K562 (cell line): ENCODE results near the gene PRSS8. TPM values are rescaled to one million over a fixed set of nuclear protein-coding genes. Genes with fewer than 3 reads are reported as not detected.

Source experiments
- ATAC-seq: fragments of 200-7000 bp; cut with Tn5 transposase; 3 replicates; pipeline ENCODE4 v1.9.1; 2020; ENCODE audit warnings: moderate library complexity
- BruUV-seq: library from RNA; stranded (reverse); fragments of 400-500 nt; replicated peaks from 2 replicates; lab custom pipeline; 2021; lab: Mats Ljungman, UMichigan
- CTCF ChIA-PET: fragments of 300-600 bp; formaldehyde crosslinking; extraction: SDS; loops from one replicate; lab custom pipeline; 2021; ENCODE audit warnings: low intra/inter-chr PET ratio; lab: Yijun Ruan, JAX
- POLR2A ChIA-PET: fragments of 300-600, 350-650 bp; sonication (Branson Sonifier 250); formaldehyde crosslinking; extraction: SDS; loops from one replicate; lab custom pipeline; 2021; ENCODE audit warnings: antibody characterized with exemption, inconsistent platforms; lab: Yijun Ruan, JAX
- DNase-seq, 4 experiments: peaks; one replicate each; pipeline versions ENCODE4 v3.0.0 to v3.0.0-alpha.2; 2011 to 2018; ENCODE audit warnings: low spot score in 3 of 4, mixed read lengths in 3 of 4; ENCODE audit errors: extremely low read depth in 1 of 4
- FAIRE-seq: peaks from 2 replicates; lab custom pipeline; 2011; peaks lifted over from hg19 to GRCh38; lab: Jason Lieb, UNC
- H2AFZ ChIP-seq: 2 replicates; pipeline ENCODE4 v1.6.0; 2011; ENCODE audit warnings: low read depth, low read length, control low read depth, inconsistent platforms
- H3K27ac ChIP-seq: fragments of 200-600 bp; 3 replicates; pipeline ENCODE4 v1.8.0; 2011; ENCODE audit warnings: low read depth, mild to moderate bottlenecking, control low read depth, inconsistent platforms, low read length, moderate library complexity, mixed read lengths; ENCODE audit errors: extremely low read depth
- H3K27me3 ChIP-seq, 2 experiments: fragments of 300-600 bp in 1 of 2; 2 replicates in 1 of 2; 3 replicates in 1 of 2; pipeline versions ENCODE4 v1.6.0 to v1.8.0; 2011; ENCODE audit warnings: inconsistent platforms in 2 of 2, low read length in 2 of 2, mild to moderate bottlenecking in 1 of 2, mixed read lengths in 1 of 2, moderate library complexity in 1 of 2; ENCODE audit not compliant: control insufficient read depth in 2 of 2, insufficient read depth in 2 of 2
- H3K36me3 ChIP-seq: fragments of 300-600 bp; 3 replicates; pipeline ENCODE4 v1.8.0; 2011; ENCODE audit warnings: mild to moderate bottlenecking, low read length, inconsistent platforms; ENCODE audit not compliant: control insufficient read depth, insufficient read depth
- H3K4me1 ChIP-seq, 2 experiments: fragments of 200-600 bp in 1 of 2; replicated peaks in 1 of 2; 2 replicates in 1 of 2; 3 replicates in 1 of 2; pipeline versions ENCODE4 v1.5.1 to v1.8.0; 2011; ENCODE audit warnings: inconsistent platforms in 2 of 2, low read length in 2 of 2, mild to moderate bottlenecking in 1 of 2, mixed read lengths in 1 of 2, moderate library complexity in 1 of 2; ENCODE audit not compliant: control insufficient read depth in 2 of 2, insufficient read depth in 2 of 2
- H3K4me2 ChIP-seq: 2 replicates; pipeline ENCODE4 v1.6.1; 2011; ENCODE audit warnings: low read length, control low read depth, inconsistent platforms, mixed read lengths; ENCODE audit not compliant: insufficient read depth
- H3K4me3 ChIP-seq: fragments of 200-600 bp; sonication (generic), shearing (Covaris generic); 2 replicates; pipeline ENCODE4 v1.5.1; 2016; ENCODE audit warnings: control low read depth, inconsistent platforms
- H3K79me2 ChIP-seq: fragments of 200-600 bp; 3 replicates; pipeline ENCODE4 v1.8.0; 2011; ENCODE audit warnings: low read length, inconsistent platforms; ENCODE audit not compliant: control insufficient read depth, insufficient read depth
- H3K9ac ChIP-seq, 2 experiments: 2 replicates each; pipeline versions ENCODE4 v1.6.0 to v1.6.1; 2011; ENCODE audit warnings: low read depth in 2 of 2, low read length in 2 of 2, control low read depth in 1 of 2, inconsistent platforms in 1 of 2, mild to moderate bottlenecking in 1 of 2, mixed read lengths in 1 of 2; ENCODE audit not compliant: insufficient read depth in 1 of 2
- H3K9me1 ChIP-seq: one replicate; pipeline ENCODE4 v1.6.0; 2011; ENCODE audit warnings: inconsistent platforms, mild to moderate bottlenecking, low read length, moderate library complexity; ENCODE audit not compliant: control insufficient read depth, insufficient read depth
- H3K9me3 ChIP-seq: replicated peaks from 2 replicates; pipeline ENCODE4 v1.5.1; 2011; ENCODE audit warnings: low read depth, low read length, inconsistent platforms; ENCODE audit not compliant: control insufficient read depth, insufficient read depth
- H4K20me1 ChIP-seq: replicated peaks from 2 replicates; pipeline ENCODE4 v1.6.1; 2011; ENCODE audit warnings: low read length, inconsistent platforms, mixed read lengths; ENCODE audit not compliant: control insufficient read depth, insufficient read depth
- BCOR ChIP-seq: fragments of 450-650 bp; IDR thresholded peaks from 2 replicates; pipeline ENCODE4 v1.6.1; 2016
- E2F3 ChIP-seq: fragments of 250-450 bp; sonication (Bioruptor Pico); IDR thresholded peaks from 2 replicates; pipeline ENCODE4 v1.4.0; 2020; ENCODE audit warnings: mild to moderate bottlenecking
- EP400 ChIP-seq: fragments of 450-650 bp; IDR thresholded peaks from 2 replicates; pipeline ENCODE4 v1.6.1; 2017; ENCODE audit warnings: antibody characterized with exemption, mild to moderate bottlenecking, moderate library complexity
- HNRNPUL1 ChIP-seq: fragments of 200-400 bp; formaldehyde crosslinking; IDR thresholded peaks from 2 replicates; pipeline ENCODE4 v1.6.1; 2017; ENCODE audit warnings: low read length
- KAT7 ChIP-seq: sonication (generic); formaldehyde crosslinking; IDR thresholded peaks from 2 replicates; pipeline ENCODE4 v1.8.0; 2022; ENCODE audit warnings: missing genetic modification reagents, mild to moderate bottlenecking, borderline replicate concordance
- KLF13 ChIP-seq: fragments of 450-650 bp; IDR thresholded peaks from 2 replicates; pipeline ENCODE4 v1.6.1; 2016; ENCODE audit warnings: missing genetic modification characterization, low read depth, mild to moderate bottlenecking, missing compliant biosample characterization, moderate library complexity, borderline replicate concordance
- MEF2D ChIP-seq: conservative IDR thresholded peaks from 2 replicates; pipeline ENCODE4 v1.6.1; 2016; ENCODE audit warnings: low read depth, missing genetic modification characterization, missing compliant biosample characterization
- NFIC ChIP-seq: fragments of 450-650 bp; IDR thresholded peaks from 2 replicates; pipeline ENCODE4 v1.6.1; 2017; ENCODE audit warnings: mild to moderate bottlenecking, inconsistent platforms
- RBM39 ChIP-seq: fragments of 200-400 bp; formaldehyde crosslinking; optimal IDR thresholded peaks from 2 replicates; pipeline ENCODE3; 2018; ENCODE audit warnings: low read depth, low read length
- SMAD1 ChIP-seq: fragments of 150-350 bp; IDR thresholded peaks from 2 replicates; pipeline ENCODE4 v1.6.1; 2014; ENCODE audit warnings: low read length, low read depth; ENCODE audit not compliant: partially characterized antibody
- TSC22D4 ChIP-seq: fragments of 450-650 bp; IDR thresholded peaks from 2 replicates; pipeline ENCODE4 v1.6.1; 2016; ENCODE audit warnings: missing genetic modification characterization, missing biosample characterization, control low read depth
- ZNF79 ChIP-seq: fragments of 250-450 bp; sonication (Bioruptor Pico); IDR thresholded peaks from 2 replicates; pipeline ENCODE4 v1.4.0; 2020; ENCODE audit warnings: low read depth, mild to moderate bottlenecking, moderate library complexity
- WGBS: fragments of 100-300 bp; shearing (Covaris generic); methylation state at CpG from one replicate; pipeline ENCODE4 v1.1.6; 2016; ENCODE audit warnings: low coverage, mixed read lengths; ENCODE audit not compliant: insufficient coverage; ENCODE audit errors: missing lambda C conversion rate; 5-methylcytosine and 5-hydroxymethylcytosine counted together
- in situ Hi-C: fragments of 300-500 bp; cut with MboI; formaldehyde crosslinking; loops from 4 replicates; pipeline ENCODE4 v1.15.0; 2018; ENCODE audit warnings: inconsistent platforms, mixed read lengths
- intact Hi-C: fragments of 100-400 bp; cut with micrococcal nuclease; formaldehyde crosslinking; loops from 2 replicates; pipeline ENCODE4 v1.14.2; 2022
- polyA plus RNA-seq, 8 experiments: library from polyadenylated mRNA; depleted of rRNA in 4 of 8; stranded (reverse) in 5 of 8; unstranded in 3 of 8; fragments of >200 nt; fragmentation: Nextera tagmentation in 2 of 8; fragmentation: Illumina TruSeq in 1 of 8; extraction: Ambion mirVana in 2 of 8; extraction: Trizol in 1 of 8; gene quantifications; 2 replicates each; pipeline versions ENCODE4 v1.2.1 to v1.2.3, GENCODE V29; 2011 to 2014; ENCODE audit warnings: inconsistent platforms in 1 of 8, missing spikeins in 1 of 8
- total RNA-seq, 7 experiments: library from RNA; depleted of rRNA in 6 of 7; stranded (reverse); fragments of >200 nt in 6 of 7; fragmentation: Illumina TruSeq in 2 of 7; extraction: Trizol in 2 of 7; gene quantifications; 2 replicates each; pipeline versions ENCODE4 v1.2.1 to v1.2.3, GENCODE V29; 2011 to 2021; ENCODE audit warnings: low replicate concordance in 1 of 7
- TF ChIP-seq, protein P1 (sequence below): fragments of 250-450 bp; sonication (Bioruptor Pico); IDR thresholded peaks from 2 replicates; pipeline ENCODE4 v1.8.0; 2022; ENCODE audit warnings: inconsistent platforms
- TF ChIP-seq, protein P2 (sequence below): fragments of 250-450 bp; sonication (Bioruptor Pico); IDR thresholded peaks from 2 replicates; pipeline ENCODE4 v1.8.0; 2021; ENCODE audit warnings: borderline replicate concordance, mild to moderate bottlenecking, moderate library complexity; ENCODE audit not compliant: poor library complexity, severe bottlenecking
- TF ChIP-seq, protein P3 (sequence below), 2 experiments: fragments of 450-650 bp in 1 of 2; sonication (generic) in 1 of 2; formaldehyde crosslinking in 1 of 2; IDR thresholded peaks in 1 of 2; conservative IDR thresholded peaks in 1 of 2; 2 replicates each; pipeline versions ENCODE4 v1.6.1 to v1.8.1; 2016 to 2023; ENCODE audit warnings: mild to moderate bottlenecking in 2 of 2, moderate library complexity in 2 of 2, inconsistent platforms in 1 of 2, missing genetic modification reagents in 1 of 2
- TF ChIP-seq, protein P4 (sequence below), 2 experiments: IDR thresholded peaks; 2 replicates each; pipeline ENCODE4 v1.6.1; 2011; ENCODE audit warnings: borderline replicate concordance in 1 of 2, control low read depth in 1 of 2, low read depth in 1 of 2, low read length in 1 of 2, mild to moderate bottlenecking in 1 of 2, mixed read lengths in 1 of 2, moderate library complexity in 1 of 2; ENCODE audit not compliant: insufficient read depth in 1 of 2, insufficient read length in 1 of 2, poor library complexity in 1 of 2, severe bottlenecking in 1 of 2; ENCODE audit errors: extremely low read depth in 1 of 2

Gene PRSS8
- total and polyA plus RNA-seq, 9 of the 15 experiments (the other 6 are each of a cell fraction or from before 2014, with no cell fraction given) = 0.25 to 3.9 (median 1.3) TPM; not detected in 1

DNA sequence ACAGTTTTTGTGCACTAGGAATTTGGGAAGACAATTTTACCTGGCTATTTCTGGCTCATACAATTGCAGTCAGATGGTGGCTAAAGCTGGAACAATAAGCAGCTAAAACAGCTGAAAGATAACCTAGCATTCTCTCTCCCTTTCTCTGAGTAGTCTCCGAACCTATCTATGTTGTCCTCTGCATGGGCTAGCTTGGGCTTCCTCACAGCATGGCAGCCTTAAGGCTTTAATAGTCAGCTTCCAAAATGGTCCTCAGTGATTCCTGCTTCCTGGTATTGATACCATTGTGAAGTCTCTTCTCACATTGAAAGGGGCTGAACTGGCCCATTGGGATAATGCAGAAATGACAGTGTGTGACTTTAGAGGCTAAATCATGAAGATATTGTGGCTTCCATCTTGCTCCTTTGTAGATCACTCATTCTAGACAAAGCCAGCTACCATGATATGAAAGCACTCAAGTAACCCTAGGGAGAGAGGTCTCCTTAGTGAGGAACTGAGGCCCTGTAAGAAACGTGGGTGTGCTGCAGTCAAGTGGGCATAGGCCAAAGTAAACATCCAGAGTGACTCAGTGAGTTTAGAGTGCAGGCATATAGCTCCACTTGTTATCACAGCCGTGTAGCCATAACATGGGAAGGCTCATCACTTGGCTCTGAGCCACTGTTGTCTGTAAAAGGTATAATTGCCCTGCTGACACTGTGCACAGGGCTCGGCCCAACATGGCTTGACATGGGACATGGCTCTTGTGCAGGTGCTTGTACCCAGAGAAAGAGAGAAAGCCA is 35.5 kb downstream of the PRSS8 start:
- BruUV-seq = no TSS peak
- peaks cover 3% of the 10 kb centered on the region for H3K9me1 ChIP-seq
- CTCF ChIA-PET = no interaction called here
- DNase-seq = peak in 1 of 4 experiments; percentile 62
- 0 out of 2 replicates have a peak, but pooled peaks cover 4% of the 10 kb centered on the region for H3K9me3 ChIP-seq
- H3K79me2 ChIP-seq = no peaks in the 10 kb centered on the region; the same call in 2 of the 3 replicates
- H2AFZ ChIP-seq = peak overlapping the region; percentile 65
- no peaks in the 10 kb centered on the region for H4K20me1 ChIP-seq
- H3K36me3 ChIP-seq = no peaks in the 10 kb centered on the region
- intact Hi-C loops (loop anchor here (5.0 to 10.0 kb wide), 2 partner anchors 68 to 145 kb away; partner anchors contain the start of genes SETD1A and STX4), in situ Hi-C loops (no loop called here)
- H3K4me2 ChIP-seq = no peak overlapping the region
- POLR2A ChIA-PET = interaction anchor here (0.8 to 3.0 kb wide), 6 partner anchors 15 to 115 kb away, joined by 3 to 19 read pairs (median 4); partner anchors contain the start of genes FUS, HSD3B7, ZNF646 and ZNF668
- H3K4me1 ChIP-seq = peaks cover 5 to 14% of the 10 kb centered on the region in 2 experiments; a peak in 4 of 5 replicates
- H3K27me3 ChIP-seq = no peaks in the 10 kb centered on the region
- no peak overlapping the region for H3K9ac ChIP-seq
- peak; percentile 71 for FAIRE-seq
- H3K4me3 ChIP-seq = no peak overlapping the region
- peak; percentile 13; the same call in 1 of the 3 replicates for ATAC-seq
- 39% methylated on average over 4 of the region's 4 CpGs for WGBS
- no peak overlapping the region for H3K27ac ChIP-seq
- TF ChIP-seq NFIC = peak; percentile 95
- no peak for TF ChIP-seq ZNF79 (CRISPR knock-in tag)
- TF ChIP-seq RBM39 = no peak
- no peak for TF ChIP-seq BCOR
- no peak for TF ChIP-seq E2F3 (CRISPR knock-in tag)
- TF ChIP-seq, protein P1, sequence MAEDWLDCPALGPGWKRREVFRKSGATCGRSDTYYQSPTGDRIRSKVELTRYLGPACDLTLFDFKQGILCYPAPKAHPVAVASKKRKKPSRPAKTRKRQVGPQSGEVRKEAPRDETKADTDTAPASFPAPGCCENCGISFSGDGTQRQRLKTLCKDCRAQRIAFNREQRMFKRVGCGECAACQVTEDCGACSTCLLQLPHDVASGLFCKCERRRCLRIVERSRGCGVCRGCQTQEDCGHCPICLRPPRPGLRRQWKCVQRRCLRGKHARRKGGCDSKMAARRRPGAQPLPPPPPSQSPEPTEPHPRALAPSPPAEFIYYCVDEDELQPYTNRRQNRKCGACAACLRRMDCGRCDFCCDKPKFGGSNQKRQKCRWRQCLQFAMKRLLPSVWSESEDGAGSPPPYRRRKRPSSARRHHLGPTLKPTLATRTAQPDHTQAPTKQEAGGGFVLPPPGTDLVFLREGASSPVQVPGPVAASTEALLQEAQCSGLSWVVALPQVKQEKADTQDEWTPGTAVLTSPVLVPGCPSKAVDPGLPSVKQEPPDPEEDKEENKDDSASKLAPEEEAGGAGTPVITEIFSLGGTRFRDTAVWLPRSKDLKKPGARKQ (CRISPR knock-in tag) = no peak
- no peak for TF ChIP-seq KAT7 (CRISPR knock-in tag)
- TF ChIP-seq EP400 = peak; percentile 14; the same call in 1 of the 2 replicates
- TF ChIP-seq, protein P2, sequence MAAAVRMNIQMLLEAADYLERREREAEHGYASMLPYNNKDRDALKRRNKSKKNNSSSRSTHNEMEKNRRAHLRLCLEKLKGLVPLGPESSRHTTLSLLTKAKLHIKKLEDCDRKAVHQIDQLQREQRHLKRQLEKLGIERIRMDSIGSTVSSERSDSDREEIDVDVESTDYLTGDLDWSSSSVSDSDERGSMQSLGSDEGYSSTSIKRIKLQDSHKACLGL (CRISPR knock-in tag) = no peak
- no peak for TF ChIP-seq HNRNPUL1
- no peak for TF ChIP-seq SMAD1
- TF ChIP-seq, protein P3, sequence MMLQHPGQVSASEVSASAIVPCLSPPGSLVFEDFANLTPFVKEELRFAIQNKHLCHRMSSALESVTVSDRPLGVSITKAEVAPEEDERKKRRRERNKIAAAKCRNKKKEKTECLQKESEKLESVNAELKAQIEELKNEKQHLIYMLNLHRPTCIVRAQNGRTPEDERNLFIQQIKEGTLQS (IDR thresholded peaks at IDR 0.05) = peak; percentile 35; the same call in 1 of the 2 replicates
- TF ChIP-seq, protein P3 (CRISPR knock-in tag; conservative IDR thresholded peaks at IDR 0.05) = no peak
- TF ChIP-seq MEF2D = no peak
- TF ChIP-seq, protein P4, sequence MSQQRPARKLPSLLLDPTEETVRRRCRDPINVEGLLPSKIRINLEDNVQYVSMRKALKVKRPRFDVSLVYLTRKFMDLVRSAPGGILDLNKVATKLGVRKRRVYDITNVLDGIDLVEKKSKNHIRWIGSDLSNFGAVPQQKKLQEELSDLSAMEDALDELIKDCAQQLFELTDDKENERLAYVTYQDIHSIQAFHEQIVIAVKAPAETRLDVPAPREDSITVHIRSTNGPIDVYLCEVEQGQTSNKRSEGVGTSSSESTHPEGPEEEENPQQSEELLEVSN (IDR thresholded peaks at IDR 0.05; ENCODE audit: borderline replicate concordance in 1 of 2, extremely low read depth in 1 of 2, insufficient read depth in 1 of 2, insufficient read length in 1 of 2, low read depth in 1 of 2, low read length in 1 of 2, poor library complexity in 1 of 2, severe bottlenecking in 1 of 2) = no peak
- no peak for TF ChIP-seq KLF13
- no peak for TF ChIP-seq TSC22D4 (tag)
